Stimulated activated CD4-positive, alpha-beta T cell treated with anti-CD3 and anti-CD28 coated beads, Interleukin-4, amount 100 ng/mL, for 4 hours (primary cell): Measurements from ENCODE around the gene MEG3.

Source experiments
- DNase-seq, 2 experiments: peaks; one replicate each; pipeline ENCODE4 v3.0.0-alpha.2; 2020

The MEG3 gene

DNA sequence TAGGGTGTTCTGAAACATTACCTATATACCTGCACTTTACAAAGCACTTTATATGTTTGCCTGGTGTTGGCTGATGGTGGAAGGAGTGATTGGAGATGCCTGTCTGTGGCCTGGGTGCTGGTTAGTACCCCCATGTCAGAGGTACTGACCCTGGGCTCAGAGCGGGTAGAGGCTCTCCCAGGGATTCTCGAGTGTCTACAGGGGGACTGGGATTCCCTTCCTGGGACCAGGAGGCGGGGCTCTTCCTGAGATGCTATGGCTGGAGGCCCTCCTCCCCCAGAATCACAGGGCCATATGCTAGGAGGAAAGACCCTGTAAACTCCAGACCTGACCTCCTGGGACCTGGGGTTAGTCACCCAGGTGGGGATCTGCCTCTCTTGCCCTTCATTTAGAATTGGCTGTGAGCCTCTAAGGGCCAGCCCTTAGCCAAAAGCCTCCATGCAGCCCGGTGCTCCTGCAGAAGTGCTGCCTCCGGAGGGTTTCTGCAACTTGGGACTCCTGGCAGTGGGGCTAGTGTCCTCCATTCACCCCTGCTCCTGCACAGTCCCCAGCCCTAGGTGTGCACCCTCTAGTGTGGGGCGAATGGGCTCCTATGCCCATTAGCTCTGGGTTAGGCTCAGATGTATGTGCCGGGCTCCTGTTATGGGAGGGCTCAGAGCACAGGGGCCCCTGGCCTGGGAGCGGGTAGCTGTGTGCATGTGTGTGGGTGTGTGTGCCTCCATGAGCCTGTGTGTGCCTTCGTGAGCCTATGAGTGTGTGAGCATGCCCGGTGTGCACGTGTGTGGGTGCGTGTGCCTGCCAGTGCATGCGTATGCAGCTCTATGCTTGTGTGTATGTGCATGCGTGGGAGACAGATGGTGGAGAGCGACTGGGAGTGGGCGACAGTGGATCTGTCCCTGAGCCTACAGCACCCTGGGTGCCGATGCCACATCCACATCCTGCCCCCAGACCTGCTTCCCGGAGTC lies 41.0 kb downstream of the MEG3 start:
- no peak for DNase-seq

DNA sequence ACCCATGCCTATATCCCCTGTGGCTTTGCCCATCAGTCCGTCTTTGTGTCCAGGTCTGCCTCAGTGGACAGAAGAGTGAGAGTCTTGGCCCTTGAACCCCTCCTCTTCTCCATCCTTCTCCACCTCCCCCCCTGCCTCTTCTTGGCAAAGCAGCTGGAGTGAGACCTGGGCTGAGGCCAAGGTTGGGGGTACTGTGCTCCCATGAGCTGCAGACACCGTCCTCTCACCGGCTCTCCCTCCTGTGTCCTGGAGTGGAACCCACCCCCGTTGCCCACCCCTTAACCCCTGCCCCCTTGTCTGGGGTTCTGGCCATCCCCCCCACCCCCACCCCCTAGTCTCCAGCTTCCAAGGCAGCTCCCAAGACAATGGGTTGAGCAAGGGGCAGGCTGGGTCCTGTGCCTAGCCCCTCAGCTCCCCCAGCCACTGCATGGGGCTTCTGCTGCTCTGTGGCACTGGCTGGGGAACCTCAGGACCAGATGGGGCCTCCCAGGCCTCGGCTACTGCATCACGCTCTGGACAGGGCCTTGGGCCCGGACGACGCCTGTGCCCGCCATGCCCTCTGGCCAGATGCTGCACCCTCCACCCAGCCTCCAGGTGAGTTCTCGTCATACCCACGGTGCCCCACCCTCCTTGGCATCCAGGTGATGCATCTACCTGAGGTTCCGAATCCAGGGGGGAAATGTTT lies 41.9 kb downstream of the MEG3 start:
- DNase-seq, result no peak

DNA sequence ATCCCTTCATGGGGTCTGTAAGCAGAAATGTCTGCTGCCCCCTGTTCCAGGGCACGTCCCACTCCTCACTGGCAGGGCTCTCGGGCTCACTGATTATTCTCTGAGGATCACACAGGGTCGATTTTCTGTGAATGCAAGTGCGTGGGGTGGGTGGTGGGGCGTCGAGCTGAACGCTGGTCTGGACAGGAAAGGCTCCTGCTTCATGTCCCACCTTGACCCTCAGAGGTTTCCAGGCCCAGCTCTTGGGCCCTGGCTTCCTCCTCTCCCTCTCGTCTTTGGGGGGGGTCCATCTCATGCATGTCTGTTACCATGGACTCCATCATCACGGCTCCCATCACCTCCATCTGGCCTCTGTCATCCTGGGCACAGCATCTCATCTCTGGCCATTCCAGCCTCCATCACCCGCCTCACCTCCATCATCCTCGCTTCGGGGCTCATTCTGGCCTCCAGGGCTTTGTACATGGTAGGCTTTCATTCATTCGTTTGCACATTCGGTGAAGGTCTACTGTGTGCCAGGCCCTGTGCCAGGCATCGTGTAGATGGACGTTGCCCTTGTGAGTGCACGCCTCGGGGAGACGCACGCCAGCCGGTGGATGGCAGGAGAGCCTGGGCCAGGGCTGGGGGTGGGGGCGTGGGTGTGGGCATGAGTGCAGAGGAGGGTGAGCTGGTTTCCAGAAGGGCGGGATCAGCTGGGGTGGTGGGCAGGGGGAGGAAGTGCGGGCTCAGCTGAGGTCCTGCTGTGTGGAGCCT lies 42.9 kb downstream of the MEG3 start:
- no peak for DNase-seq

DNA sequence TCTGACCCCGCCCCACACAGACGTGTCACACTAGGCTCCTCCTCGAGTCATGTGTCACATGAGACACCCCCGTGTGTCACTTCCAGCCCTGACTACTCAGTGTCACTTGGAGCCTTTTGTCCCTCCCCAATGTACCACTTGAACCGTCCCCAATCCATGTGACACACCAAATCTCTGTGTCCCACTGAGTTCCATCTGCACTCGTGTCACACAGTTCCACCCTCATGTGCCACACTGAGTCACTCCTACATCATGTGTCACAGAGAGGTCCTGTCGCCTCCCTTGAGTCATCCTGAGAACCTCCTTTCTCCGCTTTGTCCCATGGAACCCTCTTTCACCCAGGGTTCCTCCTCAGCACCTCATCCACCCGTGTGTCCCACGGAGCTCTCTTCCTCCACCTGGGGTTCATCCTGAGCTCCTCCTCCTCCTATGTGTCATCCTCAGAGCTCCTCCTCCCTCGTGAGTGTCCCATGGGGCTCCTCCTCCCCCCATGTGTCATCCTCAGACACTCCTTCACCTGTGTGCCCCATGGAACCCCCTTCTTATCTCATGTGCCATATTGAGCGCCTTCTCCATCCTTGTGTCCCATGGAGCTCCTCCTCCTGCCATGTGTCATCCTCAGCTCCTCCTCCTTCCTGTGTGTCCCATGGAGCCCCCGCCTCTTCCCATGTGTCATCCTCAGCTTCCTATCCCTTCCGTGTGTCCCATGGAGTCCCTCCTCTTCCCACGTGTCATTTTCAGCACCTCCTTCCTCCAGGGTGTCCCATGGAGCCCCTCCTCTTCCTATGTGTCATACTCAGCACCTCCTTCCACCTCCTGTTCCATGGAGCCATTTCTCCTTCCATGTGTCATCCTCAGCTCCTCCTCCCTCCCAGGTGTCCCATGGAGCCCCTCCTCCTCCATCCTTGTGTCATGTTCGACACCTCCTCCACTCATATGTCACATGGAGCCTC lies 45.6 kb downstream of the MEG3 start:
- DNase-seq, result no peak

DNA sequence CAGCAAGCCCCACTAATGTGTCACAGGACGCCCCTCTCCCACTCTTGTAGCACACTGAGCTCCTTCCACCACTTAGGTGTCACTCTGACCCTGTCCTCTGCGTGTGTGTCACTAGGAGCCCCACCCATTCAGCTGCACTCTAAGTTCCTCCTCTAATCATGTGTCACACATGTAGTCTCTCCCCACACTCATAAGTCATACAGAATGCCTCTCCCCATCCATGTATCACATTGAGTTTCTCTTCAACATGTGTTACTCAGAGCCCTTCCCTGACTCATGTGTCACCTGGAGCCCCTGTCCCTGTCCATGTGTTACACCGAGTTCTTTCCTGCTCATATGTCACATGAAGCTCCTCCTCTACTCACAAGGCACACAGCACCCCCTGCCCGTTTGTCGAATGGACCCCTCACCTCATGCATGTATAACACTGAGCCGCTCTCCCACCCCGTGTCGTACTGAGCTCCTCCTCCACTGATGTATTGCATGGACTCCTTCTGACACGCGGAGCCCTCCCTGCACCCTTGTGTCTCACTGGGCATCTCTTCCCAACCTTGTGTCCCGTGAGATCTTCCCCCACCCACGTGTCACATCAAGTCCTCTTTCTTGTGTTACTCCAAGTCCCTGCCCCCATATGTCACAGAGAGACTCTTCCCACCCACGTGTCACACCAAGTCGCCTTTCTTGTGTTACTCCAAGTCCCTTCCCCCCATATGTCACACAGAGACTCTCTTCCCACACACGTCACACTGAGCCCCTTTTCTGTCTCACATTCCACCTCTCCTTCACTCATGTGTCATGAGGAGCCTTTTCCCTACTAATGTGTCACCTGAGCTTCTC lies 46.6 kb downstream of the MEG3 start:
- DNase-seq, result no peak

DNA sequence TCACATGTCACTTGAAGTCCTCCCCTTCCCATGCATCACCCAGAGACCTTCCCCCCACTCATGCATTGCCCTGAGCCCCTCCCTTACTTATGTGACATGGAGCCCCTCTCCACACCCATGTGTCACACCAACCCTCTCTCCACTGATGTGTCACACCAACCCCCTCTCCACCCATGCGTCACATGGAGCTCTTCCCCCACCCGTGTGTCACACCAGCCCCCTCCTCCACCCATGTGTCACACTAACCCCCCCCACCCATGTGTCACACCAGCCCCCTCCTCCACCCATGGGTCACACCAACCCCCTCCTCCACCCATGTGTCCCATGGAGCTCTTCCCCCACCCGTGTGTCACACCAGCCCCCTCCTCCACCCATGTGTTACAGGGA lies 47.2 kb downstream of the MEG3 start:
- DNase-seq, result peak in 1 of 2 experiments; percentile 17

DNA sequence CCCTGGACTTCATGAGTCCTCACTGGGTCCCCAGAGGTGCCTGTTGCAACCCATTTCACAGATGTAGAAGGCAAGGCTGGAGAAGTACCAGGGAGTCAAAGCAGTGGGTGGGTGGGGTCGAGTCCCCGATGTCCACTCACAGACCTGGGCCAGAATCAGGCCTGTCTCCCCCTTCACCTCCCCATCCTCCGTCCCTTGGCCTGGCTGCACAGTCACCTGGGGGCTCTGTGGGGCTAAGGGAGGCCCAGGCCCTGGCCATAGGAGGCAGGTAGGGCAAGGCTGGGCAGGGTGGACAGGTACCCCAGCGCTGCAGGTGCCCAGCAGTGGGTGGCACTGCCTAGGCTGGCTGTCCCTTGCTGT lies 48.1 kb downstream of the MEG3 start:
- no peak for DNase-seq

DNA sequence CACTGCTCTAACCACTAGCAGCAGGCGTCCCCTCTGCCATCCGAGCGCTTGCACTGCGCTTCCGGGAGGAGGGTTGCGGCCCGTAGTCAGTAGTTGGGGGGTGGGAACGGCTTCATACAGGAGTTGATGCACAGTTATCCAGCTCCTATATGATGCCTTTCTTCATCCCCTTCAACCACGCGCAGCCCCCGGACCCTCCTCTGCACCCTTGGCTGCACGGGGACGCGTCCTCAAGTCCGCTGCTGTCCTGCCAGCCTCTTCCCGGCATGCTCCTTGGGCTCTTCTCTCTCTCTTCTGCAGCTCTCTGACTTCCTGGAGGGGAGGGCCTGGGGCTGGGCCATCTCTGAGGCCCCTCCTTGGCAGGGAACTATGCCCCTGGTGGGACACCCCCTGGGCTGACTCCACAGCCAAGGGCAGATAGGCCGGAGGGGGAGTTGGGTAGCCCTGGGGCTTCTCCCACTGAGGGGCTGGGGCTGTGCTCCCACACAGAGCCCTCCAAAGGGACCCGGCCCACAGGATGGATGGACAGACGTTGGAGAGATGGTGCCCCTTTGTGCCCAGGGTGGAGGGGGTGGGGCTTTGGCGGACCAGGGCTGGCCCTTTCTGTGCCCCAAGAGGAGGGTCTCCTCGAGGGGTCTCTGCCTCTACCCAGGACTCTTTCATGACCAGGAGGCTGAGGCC lies 48.6 kb downstream of the MEG3 start:
- no peak for DNase-seq

DNA sequence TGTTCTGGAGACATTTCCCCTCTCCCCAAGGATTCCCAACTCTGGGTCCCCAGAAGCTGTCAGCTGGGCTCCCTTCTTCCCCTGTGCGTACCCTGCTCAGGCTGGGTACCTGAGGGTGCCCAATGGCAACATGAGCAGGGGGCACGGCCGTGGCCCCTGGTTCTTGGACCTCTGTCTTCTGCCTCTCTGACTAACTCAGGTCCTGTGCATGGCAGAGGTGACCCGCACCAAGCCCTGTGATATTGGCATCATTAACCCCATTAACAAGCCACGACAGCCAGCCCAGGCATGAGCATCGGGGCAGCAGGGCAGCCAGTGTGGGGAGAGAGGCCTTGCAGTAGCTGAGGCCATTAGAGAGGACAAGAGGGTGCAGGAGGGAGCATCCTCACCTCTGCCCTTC lies 49.2 kb downstream of the MEG3 start:
- no peak for DNase-seq

- DNase-seq, result no peak
Measured at GRCh38 chr14:100875861-100876590, 50.1 kb downstream of the MEG3 start.

DNA sequence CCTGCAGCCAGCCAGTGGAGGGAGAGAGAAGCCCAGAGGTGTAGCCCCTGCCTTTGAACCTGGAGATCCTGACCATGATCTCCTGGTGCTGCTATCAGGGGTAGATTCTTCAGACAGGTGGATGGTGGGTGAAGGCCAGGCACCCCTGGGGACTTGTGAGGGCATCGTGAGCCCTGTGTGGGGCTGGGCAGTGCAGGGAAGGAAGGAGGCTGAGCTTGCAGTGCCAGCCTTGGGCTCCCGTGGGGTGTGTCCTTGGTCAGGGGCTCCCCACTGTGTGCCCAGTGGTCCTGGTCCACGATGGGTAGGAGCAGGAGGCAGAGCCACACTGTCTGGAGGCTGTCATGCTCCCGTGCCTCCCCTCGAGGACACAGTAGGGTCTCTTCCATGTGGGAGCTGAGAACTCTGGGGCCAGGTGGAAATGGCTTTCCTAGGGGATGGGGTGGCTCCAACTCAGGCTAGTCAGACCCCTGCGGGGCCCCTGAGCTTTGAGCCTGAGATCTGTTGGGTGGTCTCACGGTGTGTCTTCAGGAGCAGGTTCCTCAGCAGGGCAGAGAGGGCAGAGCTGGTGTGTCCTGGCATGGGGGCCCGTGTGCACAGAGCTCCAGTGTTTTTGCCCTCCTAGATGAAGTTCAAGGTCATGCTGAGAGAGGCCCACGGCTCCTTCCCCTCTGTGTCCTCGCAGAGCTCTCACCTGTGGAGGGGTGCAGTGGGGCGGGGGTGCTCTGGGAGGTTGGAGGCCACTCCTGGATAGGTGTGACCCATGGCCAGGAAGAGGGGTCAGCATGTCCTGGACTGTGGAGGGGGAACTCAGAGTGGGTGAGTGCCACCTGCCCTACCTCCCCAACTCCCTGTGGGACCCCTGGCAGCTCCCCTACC lies 52.6 kb downstream of the MEG3 start:
- DNase-seq, result no peak

- DNase-seq, result no peak
Measured at GRCh38 chr14:100879194-100879593, 53.3 kb downstream of the MEG3 start.

DNA sequence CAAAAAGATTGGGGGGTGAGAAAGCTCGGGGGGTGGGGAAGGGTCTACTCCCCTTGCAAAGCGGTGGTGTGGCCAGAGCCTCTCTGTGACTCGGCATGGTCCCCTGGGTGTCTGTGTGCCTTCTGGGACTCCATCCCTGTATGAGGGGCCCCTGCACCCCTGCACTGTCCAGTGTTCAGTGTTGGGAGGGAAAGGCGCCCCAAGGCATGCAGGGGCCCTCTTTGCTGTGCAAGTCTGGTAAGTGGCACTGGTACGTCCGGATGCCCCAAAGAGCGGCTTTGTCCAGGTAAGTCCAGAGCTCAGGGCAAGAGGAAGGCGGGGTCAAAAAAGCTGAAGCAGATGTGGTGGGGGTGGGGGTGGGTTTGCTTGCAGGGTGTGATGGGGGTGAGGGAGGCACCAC lies 53.9 kb downstream of the MEG3 start:
- DNase-seq, result no peak

- no peak for DNase-seq
Measured at GRCh38 chr14:100880271-100881101, 54.6 kb downstream of the MEG3 start.

GRCh38 chr14:100881211-100882025 lies 55.5 kb downstream of the MEG3 start:
- DNase-seq, result no peak

GRCh38 chr14:100882026-100882967 lies 56.4 kb downstream of the MEG3 start:
- no peak for DNase-seq
